K562 (cell line): ENCODE measurements around the gene SYNJ2. TPM values are rescaled to one million over a fixed set of nuclear protein-coding genes. Genes with fewer than 3 reads are reported as not detected.
A peak's percentile ranks its signal among the peaks of the same experiment; 100 is the strongest.

Experiments used
- ARHGAP35 ChIP-seq: fragments of 450-650 bp; IDR thresholded peaks from 2 replicates; pipeline ENCODE4 v1.6.1; 2018; ENCODE audit not compliant: partially characterized antibody
- CTBP1 ChIP-seq: fragments of 450-650 bp; IDR thresholded peaks from 2 replicates; pipeline ENCODE4 v1.6.1; 2016; ENCODE audit warnings: borderline replicate concordance
- ETV1 ChIP-seq: fragments of 450-650 bp; conservative IDR thresholded peaks from 2 replicates; pipeline ENCODE4 v1.6.1; 2016; ENCODE audit warnings: missing genetic modification characterization, control low read depth, low read depth, missing compliant biosample characterization
- FOSL1 ChIP-seq: fragments of 200-800 bp; sonication (Bioruptor generic); conservative IDR thresholded peaks from 2 replicates; pipeline ENCODE4 v1.6.1; 2016; ENCODE audit warnings: missing genetic modification characterization, missing compliant biosample characterization
- GTF2E2 ChIP-seq: fragments of 200-800 bp; sonication (Bioruptor generic); IDR thresholded peaks from 2 replicates; pipeline ENCODE4 v1.6.1; 2016; ENCODE audit warnings: missing genetic modification characterization, missing compliant biosample characterization
- KLF1 ChIP-seq: fragments of 450-650 bp; IDR thresholded peaks from 2 replicates; pipeline ENCODE4 v1.6.1; 2016; ENCODE audit warnings: missing genetic modification characterization, missing compliant biosample characterization
- MIER1 ChIP-seq: fragments of 450-650 bp; IDR thresholded peaks from 2 replicates; pipeline ENCODE4 v1.6.1; 2016; ENCODE audit warnings: antibody characterized with exemption, mild to moderate bottlenecking, low read depth
- NBN ChIP-seq: fragments of 450-650 bp; IDR thresholded peaks from 2 replicates; pipeline ENCODE4 v1.6.1; 2016; ENCODE audit warnings: low read depth, mild to moderate bottlenecking
- NR1H2 ChIP-seq: sonication (generic); formaldehyde crosslinking; IDR thresholded peaks from 2 replicates; pipeline ENCODE4 v1.4.0; 2020; ENCODE audit warnings: mild to moderate bottlenecking, missing genetic modification reagents
- NR2C1 ChIP-seq, 2 experiments: fragments of 450-650 bp; IDR thresholded peaks; 2 replicates each; pipeline ENCODE4 v1.6.1; 2017; ENCODE audit warnings: mild to moderate bottlenecking in 2 of 2, antibody characterized with exemption in 1 of 2, inconsistent platforms in 1 of 2, missing compliant biosample characterization in 1 of 2, missing genetic modification characterization in 1 of 2
- PRPF4 ChIP-seq: fragments of 200-400 bp; formaldehyde crosslinking; IDR thresholded peaks from one replicate; pipeline ENCODE4 v1.6.1; 2017; ENCODE audit warnings: low read length, low read depth, mild to moderate bottlenecking; ENCODE audit not compliant: insufficient read depth, poor library complexity, severe bottlenecking
- TBP ChIP-seq: optimal IDR thresholded peaks from 2 replicates; pipeline ENCODE3; 2011; ENCODE audit warnings: low read depth, low read length, improper control_type of control experiment
- TCF3 ChIP-seq: sonication (generic); formaldehyde crosslinking; IDR thresholded peaks from 2 replicates; pipeline ENCODE4 v1.4.0; 2020; ENCODE audit warnings: mild to moderate bottlenecking, missing genetic modification reagents
- TEAD1 ChIP-seq, 2 experiments: fragments of 450-650 bp in 1 of 2; sonication (generic) in 1 of 2; formaldehyde crosslinking; IDR thresholded peaks; 2 replicates each; pipeline versions ENCODE4 v1.4.0 to v1.8.0; 2020 to 2022; ENCODE audit warnings: mild to moderate bottlenecking in 2 of 2, missing genetic modification reagents in 1 of 2
- WHSC1 ChIP-seq: IDR thresholded peaks from one replicate; pipeline ENCODE4 v1.6.1; 2012; ENCODE audit warnings: low read length, control low read depth, inconsistent platforms
- polyA plus RNA-seq, 8 experiments: library from polyadenylated mRNA; depleted of rRNA in 4 of 8; stranded (reverse) in 5 of 8; unstranded in 3 of 8; fragments of >200 nt; fragmentation: Nextera tagmentation in 2 of 8; fragmentation: Illumina TruSeq in 1 of 8; extraction: Ambion mirVana in 2 of 8; extraction: Trizol in 1 of 8; gene quantifications; 2 replicates each; pipeline versions ENCODE4 v1.2.1 to v1.2.3, GENCODE V29; 2011 to 2014; ENCODE audit warnings: inconsistent platforms in 1 of 8, missing spikeins in 1 of 8
- total RNA-seq, 7 experiments: library from RNA; depleted of rRNA in 6 of 7; stranded (reverse); fragments of >200 nt in 6 of 7; fragmentation: Illumina TruSeq in 2 of 7; extraction: Trizol in 2 of 7; gene quantifications; 2 replicates each; pipeline versions ENCODE4 v1.2.1 to v1.2.3, GENCODE V29; 2011 to 2021; ENCODE audit warnings: low replicate concordance in 1 of 7
- TF ChIP-seq, protein P1 (sequence below): fragments of 250-450 bp; sonication (Bioruptor Pico); IDR thresholded peaks from 2 replicates; pipeline ENCODE4 v1.8.0; 2021; ENCODE audit warnings: moderate library complexity, mild to moderate bottlenecking, inconsistent platforms
- TF ChIP-seq, protein P2 (sequence below): fragments of 450-650 bp; IDR thresholded peaks from 2 replicates; pipeline ENCODE4 v1.6.1; 2016
- TF ChIP-seq, protein P3 (sequence below): sonication (generic); formaldehyde crosslinking; IDR thresholded peaks from 2 replicates; pipeline ENCODE4 v1.8.1; 2023; ENCODE audit warnings: mild to moderate bottlenecking, missing genetic modification reagents
- TF ChIP-seq, protein P4 (sequence below): sonication (generic); formaldehyde crosslinking; IDR thresholded peaks from 2 replicates; pipeline ENCODE4 v1.8.1; 2023; ENCODE audit warnings: mild to moderate bottlenecking, missing genetic modification reagents
- TF ChIP-seq, protein P5 (sequence below): fragments of 250-450 bp; sonication (Bioruptor Pico); IDR thresholded peaks from 2 replicates; pipeline ENCODE4 v1.5.0; 2020; ENCODE audit warnings: mild to moderate bottlenecking

SYNJ2 gene
- total and polyA plus RNA-seq, 9 of the 15 experiments (the other 6 are each of a cell fraction or from before 2014, with no cell fraction given), result 3.0 to 27.7 (median 17.8) TPM

DNA sequence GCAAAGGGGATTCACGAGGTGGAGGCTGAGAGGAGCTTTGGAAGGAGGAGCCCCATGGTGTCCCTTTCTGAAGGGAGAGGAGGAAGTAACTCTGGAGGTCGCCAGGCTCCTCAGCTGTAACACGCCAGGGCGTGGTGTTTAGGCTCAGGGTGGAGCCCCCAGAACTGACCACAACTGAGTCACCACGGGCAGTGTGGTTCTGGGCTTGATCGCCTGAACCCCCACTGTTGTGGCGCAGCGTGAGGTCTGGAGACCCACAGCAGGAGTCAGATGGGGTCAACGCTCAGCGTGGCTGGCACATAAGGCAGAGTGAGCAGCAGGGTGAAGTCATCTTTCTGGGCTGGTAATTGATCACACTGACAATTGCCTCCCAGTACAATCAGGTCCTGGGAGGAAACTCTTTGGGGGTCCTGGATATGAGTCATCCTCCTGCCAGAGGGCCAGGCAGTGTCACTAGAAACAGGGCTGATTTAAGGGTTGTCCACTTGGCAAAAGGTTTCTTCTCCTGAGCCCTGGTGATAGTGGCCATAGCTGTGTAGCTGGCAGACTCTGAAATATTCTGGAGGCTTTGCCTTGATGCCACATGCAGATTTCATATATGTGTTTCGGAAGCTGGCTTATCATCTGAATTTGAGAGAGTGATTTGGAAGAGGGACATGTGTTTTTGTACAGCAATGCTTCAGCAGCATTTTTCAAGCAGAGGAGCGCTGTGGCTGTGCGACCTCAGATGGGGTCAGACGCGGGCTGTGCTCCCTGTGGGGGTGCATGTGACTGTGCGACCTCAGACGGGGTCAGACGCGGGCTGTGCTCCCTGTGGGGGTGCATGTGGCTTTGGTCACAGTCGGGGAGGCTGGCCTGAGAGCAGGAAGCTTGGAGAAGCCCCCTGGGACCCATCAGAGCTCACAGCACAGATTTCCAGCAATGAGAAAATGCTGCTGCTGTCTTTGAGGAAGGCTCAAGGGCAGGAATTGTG is 50.0 kb downstream of the SYNJ2 start (continued):
- TF ChIP-seq TBP (no peak), PRPF4 (no peak), KLF1 (tag) (peak; percentile 89), MIER1 (no peak), TCF3 (CRISPR knock-in tag) (peak; percentile 49), ETV1 (tag) (no peak), FOSL1 (peak; percentile 92), TEAD1 (CRISPR knock-in tag; IDR thresholded peaks at IDR 0.05) (no peak; a peak in 1 of 4 replicates), NR1H2 (CRISPR knock-in tag) (no peak), WHSC1 (no peak), NBN (no peak), NR2C1 (IDR thresholded peaks at IDR 0.05) (peak; percentile 44), NR2C1 (tag; IDR thresholded peaks at IDR 0.05) (peak; percentile 80), CTBP1 (peak; percentile 50; the same call in 1 of the 2 replicates), ARHGAP35 (no peak), GTF2E2 (tag) (no peak)
- TF ChIP-seq, protein P1, sequence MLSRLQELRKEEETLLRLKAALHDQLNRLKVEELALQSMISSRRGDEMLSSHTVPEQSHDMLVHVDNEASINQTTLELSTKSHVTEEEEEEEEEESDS (CRISPR knock-in tag), result no peak
- TF ChIP-seq, protein P2, sequence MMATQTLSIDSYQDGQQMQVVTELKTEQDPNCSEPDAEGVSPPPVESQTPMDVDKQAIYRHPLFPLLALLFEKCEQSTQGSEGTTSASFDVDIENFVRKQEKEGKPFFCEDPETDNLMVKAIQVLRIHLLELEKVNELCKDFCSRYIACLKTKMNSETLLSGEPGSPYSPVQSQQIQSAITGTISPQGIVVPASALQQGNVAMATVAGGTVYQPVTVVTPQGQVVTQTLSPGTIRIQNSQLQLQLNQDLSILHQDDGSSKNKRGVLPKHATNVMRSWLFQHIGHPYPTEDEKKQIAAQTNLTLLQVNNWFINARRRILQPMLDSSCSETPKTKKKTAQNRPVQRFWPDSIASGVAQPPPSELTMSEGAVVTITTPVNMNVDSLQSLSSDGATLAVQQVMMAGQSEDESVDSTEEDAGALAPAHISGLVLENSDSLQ, result peak; percentile 36
- TF ChIP-seq, protein P3, sequence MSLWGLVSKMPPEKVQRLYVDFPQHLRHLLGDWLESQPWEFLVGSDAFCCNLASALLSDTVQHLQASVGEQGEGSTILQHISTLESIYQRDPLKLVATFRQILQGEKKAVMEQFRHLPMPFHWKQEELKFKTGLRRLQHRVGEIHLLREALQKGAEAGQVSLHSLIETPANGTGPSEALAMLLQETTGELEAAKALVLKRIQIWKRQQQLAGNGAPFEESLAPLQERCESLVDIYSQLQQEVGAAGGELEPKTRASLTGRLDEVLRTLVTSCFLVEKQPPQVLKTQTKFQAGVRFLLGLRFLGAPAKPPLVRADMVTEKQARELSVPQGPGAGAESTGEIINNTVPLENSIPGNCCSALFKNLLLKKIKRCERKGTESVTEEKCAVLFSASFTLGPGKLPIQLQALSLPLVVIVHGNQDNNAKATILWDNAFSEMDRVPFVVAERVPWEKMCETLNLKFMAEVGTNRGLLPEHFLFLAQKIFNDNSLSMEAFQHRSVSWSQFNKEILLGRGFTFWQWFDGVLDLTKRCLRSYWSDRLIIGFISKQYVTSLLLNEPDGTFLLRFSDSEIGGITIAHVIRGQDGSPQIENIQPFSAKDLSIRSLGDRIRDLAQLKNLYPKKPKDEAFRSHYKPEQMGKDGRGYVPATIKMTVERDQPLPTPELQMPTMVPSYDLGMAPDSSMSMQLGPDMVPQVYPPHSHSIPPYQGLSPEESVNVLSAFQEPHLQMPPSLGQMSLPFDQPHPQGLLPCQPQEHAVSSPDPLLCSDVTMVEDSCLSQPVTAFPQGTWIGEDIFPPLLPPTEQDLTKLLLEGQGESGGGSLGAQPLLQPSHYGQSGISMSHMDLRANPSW (CRISPR knock-in tag), result 0 out of 2 replicates have a peak, but pooled peaks have one; percentile 30
- TF ChIP-seq, protein P4, sequence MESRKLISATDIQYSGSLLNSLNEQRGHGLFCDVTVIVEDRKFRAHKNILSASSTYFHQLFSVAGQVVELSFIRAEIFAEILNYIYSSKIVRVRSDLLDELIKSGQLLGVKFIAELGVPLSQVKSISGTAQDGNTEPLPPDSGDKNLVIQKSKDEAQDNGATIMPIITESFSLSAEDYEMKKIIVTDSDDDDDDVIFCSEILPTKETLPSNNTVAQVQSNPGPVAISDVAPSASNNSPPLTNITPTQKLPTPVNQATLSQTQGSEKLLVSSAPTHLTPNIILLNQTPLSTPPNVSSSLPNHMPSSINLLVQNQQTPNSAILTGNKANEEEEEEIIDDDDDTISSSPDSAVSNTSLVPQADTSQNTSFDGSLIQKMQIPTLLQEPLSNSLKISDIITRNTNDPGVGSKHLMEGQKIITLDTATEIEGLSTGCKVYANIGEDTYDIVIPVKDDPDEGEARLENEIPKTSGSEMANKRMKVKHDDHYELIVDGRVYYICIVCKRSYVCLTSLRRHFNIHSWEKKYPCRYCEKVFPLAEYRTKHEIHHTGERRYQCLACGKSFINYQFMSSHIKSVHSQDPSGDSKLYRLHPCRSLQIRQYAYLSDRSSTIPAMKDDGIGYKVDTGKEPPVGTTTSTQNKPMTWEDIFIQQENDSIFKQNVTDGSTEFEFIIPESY (CRISPR knock-in tag), result peak; percentile 20; the same call in 1 of the 2 replicates
- TF ChIP-seq, protein P5, sequence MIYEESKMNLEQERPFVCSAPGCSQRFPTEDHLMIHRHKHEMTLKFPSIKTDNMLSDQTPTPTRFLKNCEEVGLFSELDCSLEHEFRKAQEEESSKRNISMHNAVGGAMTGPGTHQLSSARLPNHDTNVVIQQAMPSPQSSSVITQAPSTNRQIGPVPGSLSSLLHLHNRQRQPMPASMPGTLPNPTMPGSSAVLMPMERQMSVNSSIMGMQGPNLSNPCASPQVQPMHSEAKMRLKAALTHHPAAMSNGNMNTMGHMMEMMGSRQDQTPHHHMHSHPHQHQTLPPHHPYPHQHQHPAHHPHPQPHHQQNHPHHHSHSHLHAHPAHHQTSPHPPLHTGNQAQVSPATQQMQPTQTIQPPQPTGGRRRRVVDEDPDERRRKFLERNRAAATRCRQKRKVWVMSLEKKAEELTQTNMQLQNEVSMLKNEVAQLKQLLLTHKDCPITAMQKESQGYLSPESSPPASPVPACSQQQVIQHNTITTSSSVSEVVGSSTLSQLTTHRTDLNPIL (CRISPR knock-in tag), result no peak
